Prostate gland (tissue), 2 donors: Measurements from ENCODE around the gene ZNFX1. TPM values are rescaled to one million over a fixed set of nuclear protein-coding genes. Genes with fewer than 3 reads are reported as not detected.

Experiments
- DNase-seq: peaks from one replicate; pipeline ENCODE4 v3.0.0-alpha.2; 2019; ENCODE audit warnings: low spot score
- H3K27ac ChIP-seq, 2 donors: fragments of 200-600 bp; sonication (generic); 2 replicates each; pipeline ENCODE4 v1.5.1; 2017 to 2019
- H3K27me3 ChIP-seq: fragments of 200-600 bp; sonication (generic); replicated peaks from 2 replicates; pipeline ENCODE4 v1.5.1; 2019; ENCODE audit not compliant: insufficient read depth
- H3K36me3 ChIP-seq, 2 donors: fragments of 200-600 bp; sonication (generic); 1 replicate in 1 of 2; 2 replicates in 1 of 2; pipeline versions ENCODE4 v1.5.1 to v1.8.1; 2017 to 2019
- H3K4me1 ChIP-seq: fragments of 200-600 bp; sonication (generic); replicated peaks from 2 replicates; pipeline ENCODE4 v1.5.1; 2019
- H3K4me3 ChIP-seq, 2 donors: fragments of 200-600 bp; sonication (generic); 2 replicates each; pipeline ENCODE4 v1.5.1; 2017 to 2019
- H3K9me3 ChIP-seq: fragments of 200-600 bp; sonication (generic); 2 replicates; pipeline ENCODE4 v1.5.1; 2017
- CTCF ChIP-seq, 4 experiments: fragments of 200-600 bp in 2 of 4; fragments of 450-650 bp in 2 of 4; sonication (generic) in 2 of 4; IDR thresholded peaks; 1 replicate in 3 of 4; 2 replicates in 1 of 4; pipeline ENCODE4 v1.5.1; 2016 to 2019; ENCODE audit warnings: antibody characterized with exemption in 4 of 4, mild to moderate bottlenecking in 2 of 4, moderate library complexity in 2 of 4
- POLR2A ChIP-seq: fragments of 450-650 bp; IDR thresholded peaks from one replicate; pipeline ENCODE4 v1.6.1; 2016; ENCODE audit warnings: antibody characterized with exemption, mild to moderate bottlenecking
- POLR2AphosphoS5 ChIP-seq: sonication (generic); formaldehyde crosslinking; IDR thresholded peaks from one replicate; pipeline ENCODE4 v1.6.1; 2017; ENCODE audit warnings: antibody characterized with exemption
- WGBS: methylation state at CpG from one replicate; pipeline ENCODE4 v1.1.5; 2018; 5-methylcytosine and 5-hydroxymethylcytosine counted together
- intact Hi-C: fragments of 100-400 bp; cut with DNase I; formaldehyde crosslinking; loops from one replicate; pipeline ENCODE4 v1.14.2; 2022
- total RNA-seq, 2 donors: library from RNA; depleted of rRNA; stranded (reverse); fragments of >200 nt; gene quantifications; one replicate each; pipeline ENCODE4 v1.1.0, GENCODE V29; 2016

The ZNFX1 gene
- total RNA-seq, 2 donors from 2014 or later, result 25.6 to 32.7 TPM

- Histone ChIP-seq H3K27me3 (no peaks in the 10 kb centered on the region), H3K4me3 (no peak overlapping the region), H3K27ac (peak overlapping the region in 1 of 2 donors; percentile 49), H3K36me3 (peaks cover 5 to 6% of the 10 kb centered on the region in 2 donors), H3K4me1 (no peaks in the 10 kb centered on the region), H3K9me3 (no peaks in the 10 kb centered on the region)
- intact Hi-C loops, result no loop called here
- TF ChIP-seq POLR2A (no peak), CTCF (IDR thresholded peaks at IDR 0.05) (no peak), POLR2AphosphoS5 (no peak)
- no peak for DNase-seq
- WGBS, result 88% methylated on average over 10 of the region's 10 CpGs
Observed at GRCh38 chr20:49230021-49230420, 47.8 kb downstream of the ZNFX1 start.

- WGBS, result 91% methylated on average over 2 of the region's 2 CpGs
- H3K4me1 ChIP-seq, result no peaks in the 10 kb centered on the region
- H3K27me3 ChIP-seq, result no peaks in the 10 kb centered on the region
- no peak overlapping the region for H3K4me3 ChIP-seq
- peaks cover 5 to 6% of the 10 kb centered on the region in 2 donors for H3K36me3 ChIP-seq
- TF ChIP-seq POLR2AphosphoS5 (no peak), POLR2A (no peak)
- no peak for DNase-seq
- intact Hi-C loops, result loop anchor here (10.0 kb wide), 1 partner anchor 45 kb away; the partner anchor contains the start of gene ZNFX1
- H3K9me3 ChIP-seq, result no peaks in the 10 kb centered on the region
- H3K27ac ChIP-seq, result no peak overlapping the region
Observed at GRCh38 chr20:49229381-49229780, 48.5 kb downstream of the ZNFX1 start.

GRCh38 chr20:49228676-49229075 is 49.2 kb downstream of the ZNFX1 start:
- no peaks in the 10 kb centered on the region for H3K4me1 ChIP-seq
- no peaks in the 10 kb centered on the region for H3K9me3 ChIP-seq
- H3K36me3 ChIP-seq, result peaks cover 6 to 11% of the 10 kb centered on the region in 2 donors
- no peak overlapping the region for H3K27ac ChIP-seq
- no peaks in the 10 kb centered on the region for H3K27me3 ChIP-seq
- no peak overlapping the region for H3K4me3 ChIP-seq
- TF ChIP-seq POLR2AphosphoS5 (no peak), CTCF (IDR thresholded peaks at IDR 0.05) (no peak), POLR2A (no peak)
- 91% methylated on average over 9 of the region's 9 CpGs for WGBS
- no peak for DNase-seq
- intact Hi-C loops, result loop anchor here (10.0 kb wide), 1 partner anchor 46 kb away; the partner anchor contains the start of gene ZNFX1

- Histone ChIP-seq H3K4me3 (no peak overlapping the region), H3K27ac (no peak overlapping the region), H3K9me3 (no peaks in the 10 kb centered on the region), H3K27me3 (no peaks in the 10 kb centered on the region), H3K36me3 (peaks cover 6 to 13% of the 10 kb centered on the region in 2 donors), H3K4me1 (no peaks in the 10 kb centered on the region)
- WGBS, result 93% methylated on average over 7 of the region's 7 CpGs
- TF ChIP-seq POLR2AphosphoS5 (no peak), POLR2A (no peak), CTCF (IDR thresholded peaks at IDR 0.05) (no peak)
- intact Hi-C loops, result loop anchor here (10.0 kb wide), 1 partner anchor 49 kb away; the partner anchor contains the start of gene ZNFX1
- no peak for DNase-seq
Observed at GRCh38 chr20:49225896-49226295, 52.0 kb downstream of the ZNFX1 start.

- Histone ChIP-seq H3K27me3 (no peaks in the 10 kb centered on the region), H3K9me3 (no peaks in the 10 kb centered on the region), H3K36me3 (peaks cover 0 to 7% of the 10 kb centered on the region in 2 donors), H3K4me1 (peaks cover 3% of the 10 kb centered on the region), H3K27ac (peak overlapping the region; percentile 85 to 88), H3K4me3 (peak overlapping the region; percentile 64 to 79)
- DNase-seq, result no peak
- no peak for TF ChIP-seq POLR2AphosphoS5
- no peak for TF ChIP-seq POLR2A
- no peak for TF ChIP-seq CTCF (IDR thresholded peaks at IDR 0.05)
- intact Hi-C loops, result loop anchor here (10.0 kb wide), 1 partner anchor 55 kb away; the partner anchor contains the start of gene ZNFX1
- WGBS, result 66% methylated on average over 28 of the region's 28 CpGs
Observed at GRCh38 chr20:49219924-49220831, 57.7 kb downstream of the ZNFX1 start.
